Prostate gland (tissue), 2 donors: ENCODE results near the gene DLG2.

Source experiments
- POLR2A ChIP-seq: fragments of 450-650 bp; IDR thresholded peaks from one replicate; pipeline ENCODE4 v1.6.1; 2016; ENCODE audit warnings: antibody characterized with exemption, mild to moderate bottlenecking
- POLR2AphosphoS5 ChIP-seq: sonication (generic); formaldehyde crosslinking; IDR thresholded peaks from one replicate; pipeline ENCODE4 v1.6.1; 2017; ENCODE audit warnings: antibody characterized with exemption
- TF ChIP-seq, protein P1 (sequence below), 4 experiments: fragments of 200-600 bp in 2 of 4; fragments of 450-650 bp in 2 of 4; sonication (generic) in 2 of 4; IDR thresholded peaks; 1 replicate in 3 of 4; 2 replicates in 1 of 4; pipeline ENCODE4 v1.5.1; 2016 to 2019; ENCODE audit warnings: antibody characterized with exemption in 4 of 4, mild to moderate bottlenecking in 2 of 4, moderate library complexity in 2 of 4

DNA sequence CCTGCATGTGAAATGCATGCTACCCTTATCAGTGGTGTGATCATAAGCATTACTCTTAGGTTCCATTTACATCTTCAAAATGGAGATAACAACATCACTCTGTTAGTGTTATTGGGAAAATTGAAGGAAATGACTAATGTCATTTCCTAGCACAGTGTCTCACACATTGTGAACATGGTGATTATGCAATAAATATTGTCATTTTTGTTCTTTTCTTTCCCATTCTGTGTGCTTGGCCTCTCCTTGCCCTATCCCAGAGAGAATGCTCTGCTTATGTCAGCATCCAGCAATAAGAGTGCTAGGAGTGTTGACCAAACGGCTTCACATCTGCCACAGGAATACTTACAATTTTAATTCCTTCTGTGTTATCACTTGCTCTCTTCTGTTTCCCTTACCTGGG is 1316.9 kb downstream of the DLG2 start:
- TF ChIP-seq, protein P1, sequence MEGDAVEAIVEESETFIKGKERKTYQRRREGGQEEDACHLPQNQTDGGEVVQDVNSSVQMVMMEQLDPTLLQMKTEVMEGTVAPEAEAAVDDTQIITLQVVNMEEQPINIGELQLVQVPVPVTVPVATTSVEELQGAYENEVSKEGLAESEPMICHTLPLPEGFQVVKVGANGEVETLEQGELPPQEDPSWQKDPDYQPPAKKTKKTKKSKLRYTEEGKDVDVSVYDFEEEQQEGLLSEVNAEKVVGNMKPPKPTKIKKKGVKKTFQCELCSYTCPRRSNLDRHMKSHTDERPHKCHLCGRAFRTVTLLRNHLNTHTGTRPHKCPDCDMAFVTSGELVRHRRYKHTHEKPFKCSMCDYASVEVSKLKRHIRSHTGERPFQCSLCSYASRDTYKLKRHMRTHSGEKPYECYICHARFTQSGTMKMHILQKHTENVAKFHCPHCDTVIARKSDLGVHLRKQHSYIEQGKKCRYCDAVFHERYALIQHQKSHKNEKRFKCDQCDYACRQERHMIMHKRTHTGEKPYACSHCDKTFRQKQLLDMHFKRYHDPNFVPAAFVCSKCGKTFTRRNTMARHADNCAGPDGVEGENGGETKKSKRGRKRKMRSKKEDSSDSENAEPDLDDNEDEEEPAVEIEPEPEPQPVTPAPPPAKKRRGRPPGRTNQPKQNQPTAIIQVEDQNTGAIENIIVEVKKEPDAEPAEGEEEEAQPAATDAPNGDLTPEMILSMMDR (IDR thresholded peaks at IDR 0.05), result no peak
- TF ChIP-seq POLR2AphosphoS5 (no peak), POLR2A (no peak)
